K562 treated with DMSO at 1 percent for 48 hours (cell line): Measurements from ENCODE around the gene ADAMTS4. TPM values are rescaled to one million over a fixed set of nuclear protein-coding genes. Genes with fewer than 3 reads are reported as not detected.

Experiments
- total RNA-seq: library from RNA; unstranded; fragments of 300-600 nt; gene quantifications from 2 replicates; pipeline ENCODE4 v1.2.3, GENCODE V29; 2022; ENCODE audit warnings: low replicate concordance; ENCODE audit errors: extremely low read depth

The ADAMTS4 gene
- not detected in 2 replicates for total RNA-seq

GRCh38 chr1:161198897-161199431 is at the start of gene ADAMTS4:
TSS of gene ADAMTS4 (minus strand) at chr1:161199054. CDS start at chr1:161198627, 427 bp downstream.

GRCh38 chr1:161238039-161238473 is 39.2 kb upstream of the ADAMTS4 start, which contains the start of gene NR1I3:
TSS of gene NR1I3 (minus strand) at chr1:161238203. CDS start at chr1:161236565, 1,638 bp downstream.

GRCh38 chr1:161225534-161226319 is 26.9 kb upstream of the ADAMTS4 start, which contains the start of gene TOMM40L:
TSS of gene TOMM40L (plus strand) at chr1:161226060. CDS start at chr1:161226490, 430 bp downstream.

GRCh38 chr1:161215076-161215475 is 16.2 kb upstream of the ADAMTS4 start, which contains the start of gene FCER1G:
TSS of gene FCER1G (plus strand) at chr1:161215295. CDS start at chr1:161215322, 27 bp downstream.

GRCh38 chr1:161201836-161202712 is 3.2 kb upstream of the ADAMTS4 start, which contains the start of gene NDUFS2:
TSS of gene NDUFS2 (plus strand) at chr1:161202367. CDS start at chr1:161202386, 19 bp downstream.

GRCh38 chr1:161177112-161177935 is 21.5 kb downstream of the ADAMTS4 start, which contains the start of gene B4GALT3:
TSS of gene B4GALT3 (minus strand) at chr1:161177507. CDS start at chr1:161176060, 1,447 bp downstream.

GRCh38 chr1:161165742-161166668 is 32.8 kb downstream of the ADAMTS4 start, which contains the start of gene PPOX:
TSS of gene PPOX (plus strand) at chr1:161166426. CDS start at chr1:161166848, 422 bp downstream.

GRCh38 chr1:161159087-161159912 is 39.6 kb downstream of the ADAMTS4 start, which contains the start of gene USP21:
TSS of gene USP21 (plus strand) at chr1:161159500. CDS start at chr1:161160641, 1,141 bp downstream.

GRCh38 chr1:161153682-161154337 is 45.0 kb downstream of the ADAMTS4 start, which contains the start of gene UFC1:
TSS of gene UFC1 (plus strand) at chr1:161153978. CDS start at chr1:161153998, 20 bp downstream.

Other genes with a start within 250 kb of the ADAMTS4 start
- not detected in 2 replicates for gene ITLN2, start 244.2 kb downstream of the ADAMTS4 start, total RNA-seq
- not detected in 2 replicates for gene F11R, start 177.9 kb downstream of the ADAMTS4 start, total RNA-seq
- gene TSTD1, start 160.1 kb downstream of the ADAMTS4 start, total RNA-seq: not detected in 2 replicates
- not detected in 2 replicates for gene USF1, start 153.1 kb downstream of the ADAMTS4 start, total RNA-seq
- not detected in 2 replicates for gene ARHGAP30, start 129.2 kb downstream of the ADAMTS4 start, total RNA-seq
- gene NECTIN4, start 109.5 kb downstream of the ADAMTS4 start, total RNA-seq: not detected in 2 replicates
- not detected in 2 replicates for gene KLHDC9, start 100.7 kb downstream of the ADAMTS4 start, total RNA-seq
- not detected in 2 replicates for gene PFDN2, start 81.0 kb downstream of the ADAMTS4 start, total RNA-seq
- not detected in 2 replicates for gene NIT1, start 80.9 kb downstream of the ADAMTS4 start, total RNA-seq
- not detected in 2 replicates for gene DEDD, start 66.4 kb downstream of the ADAMTS4 start, total RNA-seq
- 444 TPM in 1 of 2 replicates, not detected in the other for gene UFC1, start 45.1 kb downstream of the ADAMTS4 start, total RNA-seq
- gene USP21, start 39.6 kb downstream of the ADAMTS4 start, total RNA-seq: not detected in 2 replicates
- gene PPOX, start 32.6 kb downstream of the ADAMTS4 start, total RNA-seq: not detected in 2 replicates
- gene B4GALT3, start 21.5 kb downstream of the ADAMTS4 start, total RNA-seq: not detected in 2 replicates
- gene NDUFS2, start 3.3 kb upstream of the ADAMTS4 start, total RNA-seq: not detected in 2 replicates
- not detected in 2 replicates for gene FCER1G, start 16.2 kb upstream of the ADAMTS4 start, total RNA-seq
- not detected in 2 replicates for gene APOA2, start 24.6 kb upstream of the ADAMTS4 start, total RNA-seq
- gene TOMM40L, start 27.0 kb upstream of the ADAMTS4 start, total RNA-seq: not detected in 2 replicates
- not detected in 2 replicates for gene NR1I3, start 39.1 kb upstream of the ADAMTS4 start, total RNA-seq
- not detected in 2 replicates for gene PCP4L1, start 59.7 kb upstream of the ADAMTS4 start, total RNA-seq
- not detected in 2 replicates for gene MPZ, start 110.9 kb upstream of the ADAMTS4 start, total RNA-seq
- not detected in 2 replicates for gene SDHC, start 115.3 kb upstream of the ADAMTS4 start, total RNA-seq
- not detected in 2 replicates for gene CFAP126, start 168.8 kb upstream of the ADAMTS4 start, total RNA-seq